SK-N-SH (cell line): ENCODE data around the gene KBTBD3.

Experiments
- EP300 ChIP-seq, 2 experiments: IDR thresholded peaks; 2 replicates each; pipeline versions ENCODE4 v1.4.0 to v1.6.1; 2012; ENCODE audit warnings: borderline replicate concordance in 1 of 2, low read depth in 1 of 2, low read length in 1 of 2
- FOSL2 ChIP-seq: IDR thresholded peaks from 2 replicates; pipeline ENCODE4 v1.4.0; 2012; ENCODE audit warnings: low read depth, mild to moderate bottlenecking, moderate library complexity, borderline replicate concordance
- GATA2 ChIP-seq: sonication (generic); formaldehyde crosslinking; IDR thresholded peaks from 2 replicates; pipeline ENCODE4 v1.5.0; 2020; ENCODE audit warnings: mild to moderate bottlenecking, missing genetic modification reagents
- RAD21 ChIP-seq: IDR thresholded peaks from 2 replicates; pipeline ENCODE4 v1.6.1; 2012; ENCODE audit warnings: mild to moderate bottlenecking, low read length
- TF ChIP-seq, protein P1 (sequence below): fragments of 200-600 bp; sonication (generic); IDR thresholded peaks from 2 replicates; pipeline ENCODE4 v1.6.1; 2017; ENCODE audit warnings: antibody characterized with exemption, mild to moderate bottlenecking, moderate library complexity
- TF ChIP-seq, protein P2 (sequence below): IDR thresholded peaks from 2 replicates; pipeline ENCODE4 v1.4.0; 2012; ENCODE audit warnings: low read depth, borderline replicate concordance
- TF ChIP-seq, protein P3 (sequence below): fragments of 150-350 bp; IDR thresholded peaks from 2 replicates; pipeline ENCODE4 v1.6.1; 2017; ENCODE audit warnings: antibody characterized with exemption, low read length, low read depth, borderline replicate concordance

DNA sequence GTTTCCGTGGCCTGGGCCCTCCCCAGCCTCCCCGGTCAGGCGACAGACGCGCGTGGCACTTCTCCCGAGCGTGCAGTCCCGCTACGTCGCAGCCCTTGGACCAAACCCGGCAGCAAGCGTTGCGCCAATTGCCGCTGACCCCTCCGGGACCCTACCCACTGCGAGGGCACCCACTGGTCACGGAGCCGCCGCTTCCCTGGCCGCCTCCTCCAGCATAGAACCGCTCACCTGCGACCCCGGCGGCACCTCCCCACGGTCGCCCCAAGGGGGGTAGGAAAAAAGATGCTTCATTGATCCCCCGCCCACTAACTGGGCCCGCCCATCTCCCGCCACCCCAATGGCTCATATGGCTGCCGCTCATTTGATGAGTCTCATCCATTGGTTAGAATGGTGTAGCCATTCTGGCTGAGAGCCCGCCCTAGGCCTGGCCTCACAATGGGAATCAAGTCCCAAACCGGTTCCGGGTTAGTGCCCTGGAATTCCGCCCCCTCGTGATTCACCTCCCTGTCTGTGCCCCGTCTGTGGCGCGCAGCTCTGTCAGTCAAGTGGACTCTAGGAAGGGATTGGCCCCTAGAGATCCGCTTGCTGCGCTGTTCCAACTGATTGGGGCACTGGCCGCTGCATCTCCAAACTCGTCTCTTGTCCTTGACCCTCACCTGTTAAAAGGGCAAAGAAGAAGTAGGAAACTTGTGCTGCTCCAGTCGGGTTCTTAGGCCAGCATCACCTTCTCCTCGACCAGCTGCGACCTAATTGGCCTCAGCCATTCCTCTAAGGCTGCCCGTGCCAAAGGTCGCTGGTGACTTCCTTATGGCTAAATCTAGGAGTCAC, 55.0 kb downstream of the KBTBD3 start, which contains the start of gene MSANTD4:
- TF ChIP-seq EP300 (IDR thresholded peaks at IDR 0.05; ENCODE audit: borderline replicate concordance in 1 of 2, low read depth in 1 of 2, low read length in 1 of 2): no peak
- TF ChIP-seq RAD21: no peak
- TF ChIP-seq, protein P1, sequence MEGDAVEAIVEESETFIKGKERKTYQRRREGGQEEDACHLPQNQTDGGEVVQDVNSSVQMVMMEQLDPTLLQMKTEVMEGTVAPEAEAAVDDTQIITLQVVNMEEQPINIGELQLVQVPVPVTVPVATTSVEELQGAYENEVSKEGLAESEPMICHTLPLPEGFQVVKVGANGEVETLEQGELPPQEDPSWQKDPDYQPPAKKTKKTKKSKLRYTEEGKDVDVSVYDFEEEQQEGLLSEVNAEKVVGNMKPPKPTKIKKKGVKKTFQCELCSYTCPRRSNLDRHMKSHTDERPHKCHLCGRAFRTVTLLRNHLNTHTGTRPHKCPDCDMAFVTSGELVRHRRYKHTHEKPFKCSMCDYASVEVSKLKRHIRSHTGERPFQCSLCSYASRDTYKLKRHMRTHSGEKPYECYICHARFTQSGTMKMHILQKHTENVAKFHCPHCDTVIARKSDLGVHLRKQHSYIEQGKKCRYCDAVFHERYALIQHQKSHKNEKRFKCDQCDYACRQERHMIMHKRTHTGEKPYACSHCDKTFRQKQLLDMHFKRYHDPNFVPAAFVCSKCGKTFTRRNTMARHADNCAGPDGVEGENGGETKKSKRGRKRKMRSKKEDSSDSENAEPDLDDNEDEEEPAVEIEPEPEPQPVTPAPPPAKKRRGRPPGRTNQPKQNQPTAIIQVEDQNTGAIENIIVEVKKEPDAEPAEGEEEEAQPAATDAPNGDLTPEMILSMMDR: no peak
- TF ChIP-seq, protein P2, sequence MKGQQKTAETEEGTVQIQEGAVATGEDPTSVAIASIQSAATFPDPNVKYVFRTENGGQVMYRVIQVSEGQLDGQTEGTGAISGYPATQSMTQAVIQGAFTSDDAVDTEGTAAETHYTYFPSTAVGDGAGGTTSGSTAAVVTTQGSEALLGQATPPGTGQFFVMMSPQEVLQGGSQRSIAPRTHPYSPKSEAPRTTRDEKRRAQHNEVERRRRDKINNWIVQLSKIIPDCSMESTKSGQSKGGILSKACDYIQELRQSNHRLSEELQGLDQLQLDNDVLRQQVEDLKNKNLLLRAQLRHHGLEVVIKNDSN: no peak; the same call in 1 of the 2 replicates
- TF ChIP-seq, protein P3, sequence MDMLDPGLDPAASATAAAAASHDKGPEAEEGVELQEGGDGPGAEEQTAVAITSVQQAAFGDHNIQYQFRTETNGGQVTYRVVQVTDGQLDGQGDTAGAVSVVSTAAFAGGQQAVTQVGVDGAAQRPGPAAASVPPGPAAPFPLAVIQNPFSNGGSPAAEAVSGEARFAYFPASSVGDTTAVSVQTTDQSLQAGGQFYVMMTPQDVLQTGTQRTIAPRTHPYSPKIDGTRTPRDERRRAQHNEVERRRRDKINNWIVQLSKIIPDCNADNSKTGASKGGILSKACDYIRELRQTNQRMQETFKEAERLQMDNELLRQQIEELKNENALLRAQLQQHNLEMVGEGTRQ: no peak
- no peak for TF ChIP-seq GATA2 (CRISPR knock-in tag)
- TF ChIP-seq FOSL2: peak; percentile 74
